Measurements from ENCODE around the gene CSNK1G2. TPM values are rescaled to one million over a fixed set of nuclear protein-coding genes. Genes with fewer than 3 reads are reported as not detected.

CSNK1G2 gene
- total RNA-seq, 4 donors from 2014 or later = 75.0 to 321 (median 140) TPM

- WGBS, 2 donors (ENCODE audit: low coverage in 1 of 2) = 94 to 100% methylated on average over 10 to 23 of the region's 23 CpGs
- intact Hi-C loops (cut with DNase I; ENCODE audit: low total_unique reads) = loop anchor here (10.0 kb wide), 1 partner anchor 152 kb away; no protein-coding TSS in a partner anchor
- H3K36me3 ChIP-seq = peaks cover 0 to 33% (median 14%) of the 10 kb centered on the region in 4 donors
Observed at GRCh38 chr19:1922803-1923202, 18.2 kb upstream of the CSNK1G2 start.

GRCh38 chr19:1923319-1923718 lies 17.7 kb upstream of the CSNK1G2 start:
- intact Hi-C loops (cut with DNase I; ENCODE audit: low total_unique reads) (loop anchor here (10.0 kb wide), 1 partner anchor 151 kb away; no protein-coding TSS in a partner anchor), in situ Hi-C loops (cut with MboI; ENCODE audit: low pct_ligation_motif_present in 1 of 4, low pct_unique_long_range_greater_than_20kb in 1 of 4, low sequenced_read_pairs in 3 of 4) (no loop called here)
- Histone ChIP-seq H3K4me1 (no peaks in the 10 kb centered on the region), H3K27me3 (no peaks in the 10 kb centered on the region), H3K36me3 (peaks cover 0 to 28% (median 14%) of the 10 kb centered on the region in 4 donors), H3K9me3 (no peaks in the 10 kb centered on the region), H3K27ac (no peak overlapping the region), H3K4me3 (no peak overlapping the region)
- WGBS, 2 donors (ENCODE audit: low coverage in 1 of 2) = 90 to 92% methylated on average over 5 to 8 of the region's 8 CpGs
- no peak for DNase-seq
- TF ChIP-seq EP300 (IDR thresholded peaks at IDR 0.05; ENCODE audit: low read depth) (no peak), POLR2A (IDR thresholded peaks at IDR 0.05) (no peak), POLR2AphosphoS5 (IDR thresholded peaks at IDR 0.05) (no peak)
- TF ChIP-seq, protein P1, sequence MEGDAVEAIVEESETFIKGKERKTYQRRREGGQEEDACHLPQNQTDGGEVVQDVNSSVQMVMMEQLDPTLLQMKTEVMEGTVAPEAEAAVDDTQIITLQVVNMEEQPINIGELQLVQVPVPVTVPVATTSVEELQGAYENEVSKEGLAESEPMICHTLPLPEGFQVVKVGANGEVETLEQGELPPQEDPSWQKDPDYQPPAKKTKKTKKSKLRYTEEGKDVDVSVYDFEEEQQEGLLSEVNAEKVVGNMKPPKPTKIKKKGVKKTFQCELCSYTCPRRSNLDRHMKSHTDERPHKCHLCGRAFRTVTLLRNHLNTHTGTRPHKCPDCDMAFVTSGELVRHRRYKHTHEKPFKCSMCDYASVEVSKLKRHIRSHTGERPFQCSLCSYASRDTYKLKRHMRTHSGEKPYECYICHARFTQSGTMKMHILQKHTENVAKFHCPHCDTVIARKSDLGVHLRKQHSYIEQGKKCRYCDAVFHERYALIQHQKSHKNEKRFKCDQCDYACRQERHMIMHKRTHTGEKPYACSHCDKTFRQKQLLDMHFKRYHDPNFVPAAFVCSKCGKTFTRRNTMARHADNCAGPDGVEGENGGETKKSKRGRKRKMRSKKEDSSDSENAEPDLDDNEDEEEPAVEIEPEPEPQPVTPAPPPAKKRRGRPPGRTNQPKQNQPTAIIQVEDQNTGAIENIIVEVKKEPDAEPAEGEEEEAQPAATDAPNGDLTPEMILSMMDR (IDR thresholded peaks at IDR 0.05) = no peak

More at GRCh38 chr19:1922803-1923202, 18.2 kb upstream of the CSNK1G2 start:
- in situ Hi-C loops (cut with MboI; ENCODE audit: low pct_ligation_motif_present in 1 of 4, low pct_unique_long_range_greater_than_20kb in 1 of 4, low sequenced_read_pairs in 3 of 4) = no loop called here
- Histone ChIP-seq H3K27me3 (no peaks in the 10 kb centered on the region), H3K9me3 (no peaks in the 10 kb centered on the region), H3K4me3 (no peak overlapping the region), H3K27ac (no peak overlapping the region), H3K4me1 (no peaks in the 10 kb centered on the region)
- TF ChIP-seq EP300 (IDR thresholded peaks at IDR 0.05; ENCODE audit: low read depth) (no peak), POLR2AphosphoS5 (IDR thresholded peaks at IDR 0.05) (no peak), POLR2A (IDR thresholded peaks at IDR 0.05) (no peak)
- TF ChIP-seq, protein P1 (IDR thresholded peaks at IDR 0.05) = no peak
- DNase-seq = no peak

GRCh38 chr19:1924320-1924961 lies 16.5 kb upstream of the CSNK1G2 start:
- whole genome bisulfite sequencing, 2 donors (ENCODE audit: low coverage in 1 of 2) = 96% methylated on average over 33 of the region's 35 CpGs; no CpG with 5 or more reads in 1 of the 2 donors
- Histone ChIP-seq H3K27ac (no peak overlapping the region), H3K36me3 (peaks cover 0 to 22% (median 11%) of the 10 kb centered on the region in 4 donors), H3K9me3 (no peaks in the 10 kb centered on the region), H3K4me1 (peaks cover 0 to 7% (median 5%) of the 10 kb centered on the region in 4 donors), H3K27me3 (no peaks in the 10 kb centered on the region), H3K4me3 (no peak overlapping the region)
- intact Hi-C loops (cut with DNase I; ENCODE audit: low total_unique reads) = loop anchor here (10.0 kb wide), 1 partner anchor 150 kb away; no protein-coding TSS in a partner anchor
- in situ Hi-C loops (cut with MboI; ENCODE audit: low pct_ligation_motif_present in 1 of 4, low pct_unique_long_range_greater_than_20kb in 1 of 4, low sequenced_read_pairs in 3 of 4) = no loop called here
- TF ChIP-seq POLR2AphosphoS5 (IDR thresholded peaks at IDR 0.05) (no peak), EP300 (IDR thresholded peaks at IDR 0.05; ENCODE audit: low read depth) (no peak), POLR2A (IDR thresholded peaks at IDR 0.05) (no peak)
- TF ChIP-seq, protein P1 (IDR thresholded peaks at IDR 0.05) = no peak
- DNase-seq = no peak

- H3K36me3 ChIP-seq = peaks cover 0 to 15% (median 5%) of the 10 kb centered on the region in 4 donors
- 95% methylated on average over 16 of the region's 16 CpGs; no CpG with 5 or more reads in 1 of the 2 donors for WGBS, 2 donors (ENCODE audit: low coverage in 1 of 2)
- intact Hi-C loops (cut with DNase I; ENCODE audit: low total_unique reads) = loop anchor here (10.0 kb wide), 1 partner anchor 149 kb away; no protein-coding TSS in a partner anchor
Observed at GRCh38 chr19:1925544-1925943, 15.4 kb upstream of the CSNK1G2 start.

More at GRCh38 chr19:1925544-1925943, 15.4 kb upstream of the CSNK1G2 start:
- Histone ChIP-seq H3K27ac (no peak overlapping the region), H3K4me3 (no peak overlapping the region), H3K27me3 (no peaks in the 10 kb centered on the region), H3K9me3 (no peaks in the 10 kb centered on the region), H3K4me1 (peaks cover 0 to 16% (median 11%) of the 10 kb centered on the region in 4 donors)
- DNase-seq = no peak
- in situ Hi-C loops (cut with MboI; ENCODE audit: low pct_ligation_motif_present in 1 of 4, low pct_unique_long_range_greater_than_20kb in 1 of 4, low sequenced_read_pairs in 3 of 4) = no loop called here
- no peak for TF ChIP-seq POLR2AphosphoS5 (IDR thresholded peaks at IDR 0.05)
- TF ChIP-seq EP300 (IDR thresholded peaks at IDR 0.05; ENCODE audit: low read depth) = no peak
- TF ChIP-seq, protein P1 (IDR thresholded peaks at IDR 0.05) = no peak
- TF ChIP-seq POLR2A (IDR thresholded peaks at IDR 0.05) = no peak
